K562 (cell line): ENCODE measurements around the gene GRP. TPM values are rescaled to one million over a fixed set of nuclear protein-coding genes. Genes with fewer than 3 reads are reported as not detected.

Experiments used
- C11orf30 ChIP-seq: fragments of 450-650 bp; IDR thresholded peaks from 2 replicates; pipeline ENCODE4 v1.6.1; 2016; ENCODE audit warnings: low read depth, mild to moderate bottlenecking
- EGR1 ChIP-seq: fragments of 450-650 bp; conservative IDR thresholded peaks from 2 replicates; pipeline ENCODE4 v1.6.1; 2017; ENCODE audit warnings: mild to moderate bottlenecking
- HNRNPUL1 ChIP-seq: fragments of 200-400 bp; formaldehyde crosslinking; IDR thresholded peaks from 2 replicates; pipeline ENCODE4 v1.6.1; 2017; ENCODE audit warnings: low read length
- IRF2 ChIP-seq: sonication (generic); formaldehyde crosslinking; IDR thresholded peaks from 2 replicates; pipeline ENCODE4 v1.8.1; 2022; ENCODE audit warnings: mild to moderate bottlenecking, missing genetic modification reagents
- JUN ChIP-seq, 2 experiments: sonication (generic) in 1 of 2; formaldehyde crosslinking in 1 of 2; IDR thresholded peaks; 2 replicates each; pipeline versions ENCODE4 v1.6.1 to v1.8.0; 2012 to 2022; ENCODE audit warnings: borderline replicate concordance in 2 of 2, mild to moderate bottlenecking in 2 of 2, improper control_type of control experiment in 1 of 2, low read depth in 1 of 2, low read length in 1 of 2, missing genetic modification reagents in 1 of 2
- NCOA1 ChIP-seq: fragments of 450-650 bp; IDR thresholded peaks from 2 replicates; pipeline ENCODE4 v1.6.1; 2016; ENCODE audit warnings: low read depth
- SLC30A9 ChIP-seq: fragments of 250-450 bp; sonication (Bioruptor Pico); IDR thresholded peaks from 2 replicates; pipeline ENCODE4 v1.8.0; 2022; ENCODE audit warnings: mild to moderate bottlenecking, moderate library complexity
- SOX6 ChIP-seq: fragments of 450-650 bp; IDR thresholded peaks from 2 replicates; pipeline ENCODE4 v1.6.1; 2014; ENCODE audit warnings: mild to moderate bottlenecking
- ZBED1 ChIP-seq: IDR thresholded peaks from 2 replicates; pipeline ENCODE4 v1.6.1; 2014
- polyA plus RNA-seq, 8 experiments: library from polyadenylated mRNA; depleted of rRNA in 4 of 8; stranded (reverse) in 5 of 8; unstranded in 3 of 8; fragments of >200 nt; fragmentation: Nextera tagmentation in 2 of 8; fragmentation: Illumina TruSeq in 1 of 8; extraction: Ambion mirVana in 2 of 8; extraction: Trizol in 1 of 8; gene quantifications; 2 replicates each; pipeline versions ENCODE4 v1.2.1 to v1.2.3, GENCODE V29; 2011 to 2014; ENCODE audit warnings: inconsistent platforms in 1 of 8, missing spikeins in 1 of 8
- total RNA-seq, 7 experiments: library from RNA; depleted of rRNA in 6 of 7; stranded (reverse); fragments of >200 nt in 6 of 7; fragmentation: Illumina TruSeq in 2 of 7; extraction: Trizol in 2 of 7; gene quantifications; 2 replicates each; pipeline versions ENCODE4 v1.2.1 to v1.2.3, GENCODE V29; 2011 to 2021; ENCODE audit warnings: low replicate concordance in 1 of 7
- TF ChIP-seq, protein P1 (sequence below): fragments of 250-450 bp; sonication (Bioruptor Pico); IDR thresholded peaks from 2 replicates; pipeline ENCODE4 v1.8.0; 2021; ENCODE audit warnings: moderate library complexity, mild to moderate bottlenecking, inconsistent platforms
- TF ChIP-seq, protein P2 (sequence below): fragments of 450-650 bp; IDR thresholded peaks from 2 replicates; pipeline ENCODE4 v1.6.1; 2016; ENCODE audit warnings: low read depth
- TF ChIP-seq, protein P3 (sequence below): fragments of 450-650 bp; formaldehyde crosslinking; IDR thresholded peaks from 2 replicates; pipeline ENCODE4 v1.4.0; 2020; ENCODE audit warnings: mild to moderate bottlenecking, moderate library complexity

GRP gene
- total and polyA plus RNA-seq, 9 of the 15 experiments (the other 6 are each of a cell fraction or from before 2014, with no cell fraction given) = 0.07 TPM; not detected in 8

DNA sequence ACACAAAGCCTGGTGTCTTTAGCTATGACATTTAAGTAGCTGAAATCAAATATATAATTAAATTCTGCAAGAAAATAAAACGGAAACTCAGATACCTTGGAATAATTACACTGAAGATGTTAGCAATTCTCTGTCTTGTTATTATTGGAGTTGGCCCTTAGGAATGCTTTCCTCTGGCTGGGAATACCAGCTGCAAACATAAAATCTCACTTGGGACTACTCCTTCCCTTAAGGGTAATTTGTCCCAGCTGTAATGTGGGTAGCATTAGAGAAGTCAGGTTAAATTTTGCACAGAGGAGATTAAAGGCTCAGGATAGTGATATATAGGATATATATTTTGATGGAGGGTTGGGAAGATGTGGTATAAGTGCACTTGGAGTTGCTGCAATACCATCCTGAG is 37.3 kb upstream of the GRP start (continued):
- TF ChIP-seq, protein P1, sequence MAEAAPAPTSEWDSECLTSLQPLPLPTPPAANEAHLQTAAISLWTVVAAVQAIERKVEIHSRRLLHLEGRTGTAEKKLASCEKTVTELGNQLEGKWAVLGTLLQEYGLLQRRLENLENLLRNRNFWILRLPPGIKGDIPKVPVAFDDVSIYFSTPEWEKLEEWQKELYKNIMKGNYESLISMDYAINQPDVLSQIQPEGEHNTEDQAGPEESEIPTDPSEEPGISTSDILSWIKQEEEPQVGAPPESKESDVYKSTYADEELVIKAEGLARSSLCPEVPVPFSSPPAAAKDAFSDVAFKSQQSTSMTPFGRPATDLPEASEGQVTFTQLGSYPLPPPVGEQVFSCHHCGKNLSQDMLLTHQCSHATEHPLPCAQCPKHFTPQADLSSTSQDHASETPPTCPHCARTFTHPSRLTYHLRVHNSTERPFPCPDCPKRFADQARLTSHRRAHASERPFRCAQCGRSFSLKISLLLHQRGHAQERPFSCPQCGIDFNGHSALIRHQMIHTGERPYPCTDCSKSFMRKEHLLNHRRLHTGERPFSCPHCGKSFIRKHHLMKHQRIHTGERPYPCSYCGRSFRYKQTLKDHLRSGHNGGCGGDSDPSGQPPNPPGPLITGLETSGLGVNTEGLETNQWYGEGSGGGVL (CRISPR knock-in tag) = no peak
- TF ChIP-seq JUN (IDR thresholded peaks at IDR 0.05; ENCODE audit: borderline replicate concordance, low read depth, low read length) (no peak), JUN (CRISPR knock-in tag; IDR thresholded peaks at IDR 0.05; ENCODE audit: borderline replicate concordance) (no peak), IRF2 (CRISPR knock-in tag) (no peak), SOX6 (no peak), HNRNPUL1 (no peak), EGR1 (no peak), NCOA1 (no peak), ZBED1 (no peak), SLC30A9 (CRISPR knock-in tag) (no peak), C11orf30 (no peak)
- TF ChIP-seq, protein P2, sequence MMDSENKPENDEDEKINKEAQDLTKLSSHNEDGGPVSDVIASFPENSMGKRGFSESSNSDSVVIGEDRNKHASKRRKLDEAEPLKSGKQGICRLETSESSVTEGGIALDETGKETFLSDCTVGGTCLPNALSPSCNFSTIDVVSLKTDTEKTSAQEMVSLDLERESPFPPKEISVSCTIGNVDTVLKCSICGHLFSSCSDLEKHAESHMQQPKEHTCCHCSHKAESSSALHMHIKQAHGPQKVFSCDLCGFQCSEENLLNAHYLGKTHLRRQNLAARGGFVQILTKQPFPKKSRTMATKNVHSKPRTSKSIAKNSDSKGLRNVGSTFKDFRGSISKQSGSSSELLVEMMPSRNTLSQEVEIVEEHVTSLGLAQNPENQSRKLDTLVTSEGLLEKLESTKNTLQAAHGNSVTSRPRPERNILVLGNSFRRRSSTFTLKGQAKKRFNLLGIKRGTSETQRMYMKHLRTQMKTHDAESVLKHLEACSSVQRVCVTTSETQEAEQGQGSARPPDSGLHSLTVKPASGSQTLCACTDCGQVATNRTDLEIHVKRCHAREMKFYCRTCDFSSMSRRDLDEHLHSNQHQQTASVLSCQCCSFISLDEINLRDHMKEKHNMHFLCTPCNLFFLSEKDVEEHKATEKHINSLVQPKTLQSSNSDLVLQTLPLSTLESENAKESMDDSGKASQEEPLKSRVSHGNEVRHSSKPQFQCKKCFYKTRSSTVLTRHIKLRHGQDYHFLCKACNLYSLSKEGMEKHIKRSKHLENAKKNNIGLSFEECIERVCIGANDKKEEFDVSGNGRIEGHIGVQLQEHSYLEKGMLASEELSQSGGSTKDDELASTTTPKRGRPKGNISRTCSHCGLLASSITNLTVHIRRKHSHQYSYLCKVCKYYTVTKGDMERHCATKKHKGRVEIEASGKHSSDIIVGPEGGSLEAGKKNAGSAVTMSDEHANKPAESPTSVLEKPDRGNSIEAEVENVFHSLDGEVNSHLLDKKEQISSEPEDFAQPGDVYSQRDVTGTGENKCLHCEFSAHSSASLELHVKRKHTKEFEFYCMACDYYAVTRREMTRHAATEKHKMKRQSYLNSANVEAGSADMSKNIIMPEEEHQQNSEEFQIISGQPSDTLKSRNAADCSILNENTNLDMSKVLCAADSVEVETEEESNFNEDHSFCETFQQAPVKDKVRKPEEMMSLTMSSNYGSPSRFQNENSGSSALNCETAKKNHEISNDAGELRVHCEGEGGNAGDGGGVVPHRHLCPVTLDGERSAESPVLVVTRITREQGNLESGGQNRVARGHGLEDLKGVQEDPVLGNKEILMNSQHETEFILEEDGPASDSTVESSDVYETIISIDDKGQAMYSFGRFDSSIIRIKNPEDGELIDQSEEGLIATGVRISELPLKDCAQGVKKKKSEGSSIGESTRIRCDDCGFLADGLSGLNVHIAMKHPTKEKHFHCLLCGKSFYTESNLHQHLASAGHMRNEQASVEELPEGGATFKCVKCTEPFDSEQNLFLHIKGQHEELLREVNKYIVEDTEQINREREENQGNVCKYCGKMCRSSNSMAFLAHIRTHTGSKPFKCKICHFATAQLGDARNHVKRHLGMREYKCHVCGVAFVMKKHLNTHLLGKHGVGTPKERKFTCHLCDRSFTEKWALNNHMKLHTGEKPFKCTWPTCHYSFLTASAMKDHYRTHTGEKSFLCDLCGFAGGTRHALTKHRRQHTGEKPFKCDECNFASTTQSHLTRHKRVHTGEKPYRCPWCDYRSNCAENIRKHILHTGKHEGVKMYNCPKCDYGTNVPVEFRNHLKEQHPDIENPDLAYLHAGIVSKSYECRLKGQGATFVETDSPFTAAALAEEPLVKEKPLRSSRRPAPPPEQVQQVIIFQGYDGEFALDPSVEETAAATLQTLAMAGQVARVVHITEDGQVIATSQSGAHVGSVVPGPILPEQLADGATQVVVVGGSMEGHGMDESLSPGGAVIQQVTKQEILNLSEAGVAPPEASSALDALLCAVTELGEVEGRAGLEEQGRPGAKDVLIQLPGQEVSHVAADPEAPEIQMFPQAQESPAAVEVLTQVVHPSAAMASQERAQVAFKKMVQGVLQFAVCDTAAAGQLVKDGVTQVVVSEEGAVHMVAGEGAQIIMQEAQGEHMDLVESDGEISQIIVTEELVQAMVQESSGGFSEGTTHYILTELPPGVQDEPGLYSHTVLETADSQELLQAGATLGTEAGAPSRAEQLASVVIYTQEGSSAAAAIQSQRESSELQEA = no peak
- TF ChIP-seq, protein P3, sequence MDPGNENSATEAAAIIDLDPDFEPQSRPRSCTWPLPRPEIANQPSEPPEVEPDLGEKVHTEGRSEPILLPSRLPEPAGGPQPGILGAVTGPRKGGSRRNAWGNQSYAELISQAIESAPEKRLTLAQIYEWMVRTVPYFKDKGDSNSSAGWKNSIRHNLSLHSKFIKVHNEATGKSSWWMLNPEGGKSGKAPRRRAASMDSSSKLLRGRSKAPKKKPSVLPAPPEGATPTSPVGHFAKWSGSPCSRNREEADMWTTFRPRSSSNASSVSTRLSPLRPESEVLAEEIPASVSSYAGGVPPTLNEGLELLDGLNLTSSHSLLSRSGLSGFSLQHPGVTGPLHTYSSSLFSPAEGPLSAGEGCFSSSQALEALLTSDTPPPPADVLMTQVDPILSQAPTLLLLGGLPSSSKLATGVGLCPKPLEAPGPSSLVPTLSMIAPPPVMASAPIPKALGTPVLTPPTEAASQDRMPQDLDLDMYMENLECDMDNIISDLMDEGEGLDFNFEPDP (CRISPR knock-in tag) = no peak
